Activated CD4-positive, alpha-beta T cell treated with anti-CD3 and anti-CD28 coated beads, Interleukin-2, Interleukin-6, amounts not matched to agents 100 ng/mL and 50 ng/mL, durations not matched to agents 16 hours and 8 hours (primary cell): ENCODE measurements around the gene GAD2.
A peak's percentile ranks its signal among the peaks of the same experiment; 100 is the strongest.

ENCODE experiments used
- DNase-seq: peaks from one replicate; pipeline ENCODE4 v3.0.0-alpha.2; 2020

The GAD2 gene

GRCh38 chr10:26216585-26217395 lies at the start of gene GAD2:
TSS of gene GAD2 (plus strand) at chr10:26216774. CDS start at chr10:26216810, 36 bp downstream.
- no peak for DNase-seq

- DNase-seq = no peak
Observed at GRCh38 chr10:26169466-26169865, 47.1 kb upstream of the GAD2 start.

GRCh38 chr10:26172131-26172530 lies 44.4 kb upstream of the GAD2 start:
- DNase-seq = no peak

- no peak for DNase-seq
Observed at GRCh38 chr10:26173837-26174236, 42.7 kb upstream of the GAD2 start.

GRCh38 chr10:26177341-26177740 lies 39.2 kb upstream of the GAD2 start:
- no peak for DNase-seq

GRCh38 chr10:26194275-26194674 lies 22.3 kb upstream of the GAD2 start:
- no peak for DNase-seq

- no peak for DNase-seq
Observed at GRCh38 chr10:26197248-26197647, 19.3 kb upstream of the GAD2 start.

- no peak for DNase-seq
Observed at GRCh38 chr10:26198119-26198518, 18.5 kb upstream of the GAD2 start.

GRCh38 chr10:26199841-26200240 lies 16.7 kb upstream of the GAD2 start:
- DNase-seq = no peak

GRCh38 chr10:26205223-26205622 lies 11.4 kb upstream of the GAD2 start:
- DNase-seq = no peak

GRCh38 chr10:26211781-26212444 lies 4.7 kb upstream of the GAD2 start:
- no peak for DNase-seq

GRCh38 chr10:26212511-26212910 lies 4.1 kb upstream of the GAD2 start:
- no peak for DNase-seq

GRCh38 chr10:26213157-26213800 lies 3.3 kb upstream of the GAD2 start:
- no peak for DNase-seq

- no peak for DNase-seq
Observed at GRCh38 chr10:26214004-26214403, 2.6 kb upstream of the GAD2 start.

- no peak for DNase-seq
Observed at GRCh38 chr10:26214551-26215395, 1.8 kb upstream of the GAD2 start.

- no peak for DNase-seq
Observed at GRCh38 chr10:26215396-26215934, 1.1 kb upstream of the GAD2 start.

GRCh38 chr10:26215935-26216584 lies 514 bp upstream of the GAD2 start:
- peak; percentile 25 for DNase-seq

GRCh38 chr10:26217396-26218086 lies 967 bp downstream of the GAD2 start:
- no peak for DNase-seq

- DNase-seq = no peak
Observed at GRCh38 chr10:26219676-26220075, 3.1 kb downstream of the GAD2 start.

- DNase-seq = no peak
Observed at GRCh38 chr10:26220901-26221300, 4.3 kb downstream of the GAD2 start.

- DNase-seq = no peak
Observed at GRCh38 chr10:26221541-26221940, 5.0 kb downstream of the GAD2 start.

GRCh38 chr10:26222563-26222962 lies 6.0 kb downstream of the GAD2 start:
- no peak for DNase-seq
